Measurements from ENCODE around the gene FNDC8. TPM values are rescaled to one million over a fixed set of nuclear protein-coding genes. Genes with fewer than 3 reads are reported as not detected.

FNDC8 gene
- total RNA-seq, 4 donors from 2014 or later = not detected

- 89 to 96% methylated on average over 6 of the region's 6 CpGs for WGBS, 2 donors
Observed at GRCh38 chr17:35135322-35135721, 13.9 kb downstream of the FNDC8 start.

GRCh38 chr17:35138218-35138617 lies 16.8 kb downstream of the FNDC8 start:
- Histone ChIP-seq H3K27ac (no peak overlapping the region), H3K4me1 (peaks cover 0 to 21% (median 9%) of the 10 kb centered on the region in 4 donors), H3K4me3 (no peak overlapping the region), H3K9me3 (no peaks in the 10 kb centered on the region), H3K36me3 (peaks cover 3 to 68% (median 14%) of the 10 kb centered on the region in 3 donors), H3K27me3 (no peaks in the 10 kb centered on the region)
- TF ChIP-seq POLR2A (IDR thresholded peaks at IDR 0.05) (no peak), EP300 (IDR thresholded peaks at IDR 0.05) (no peak)
- TF ChIP-seq, protein P1, sequence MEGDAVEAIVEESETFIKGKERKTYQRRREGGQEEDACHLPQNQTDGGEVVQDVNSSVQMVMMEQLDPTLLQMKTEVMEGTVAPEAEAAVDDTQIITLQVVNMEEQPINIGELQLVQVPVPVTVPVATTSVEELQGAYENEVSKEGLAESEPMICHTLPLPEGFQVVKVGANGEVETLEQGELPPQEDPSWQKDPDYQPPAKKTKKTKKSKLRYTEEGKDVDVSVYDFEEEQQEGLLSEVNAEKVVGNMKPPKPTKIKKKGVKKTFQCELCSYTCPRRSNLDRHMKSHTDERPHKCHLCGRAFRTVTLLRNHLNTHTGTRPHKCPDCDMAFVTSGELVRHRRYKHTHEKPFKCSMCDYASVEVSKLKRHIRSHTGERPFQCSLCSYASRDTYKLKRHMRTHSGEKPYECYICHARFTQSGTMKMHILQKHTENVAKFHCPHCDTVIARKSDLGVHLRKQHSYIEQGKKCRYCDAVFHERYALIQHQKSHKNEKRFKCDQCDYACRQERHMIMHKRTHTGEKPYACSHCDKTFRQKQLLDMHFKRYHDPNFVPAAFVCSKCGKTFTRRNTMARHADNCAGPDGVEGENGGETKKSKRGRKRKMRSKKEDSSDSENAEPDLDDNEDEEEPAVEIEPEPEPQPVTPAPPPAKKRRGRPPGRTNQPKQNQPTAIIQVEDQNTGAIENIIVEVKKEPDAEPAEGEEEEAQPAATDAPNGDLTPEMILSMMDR (IDR thresholded peaks at IDR 0.05) = no peak
- DNase-seq (ENCODE audit: low spot score in 2 of 2) = no peak
- WGBS, 2 donors = 95% methylated on average over 6 of the region's 6 CpGs

More at GRCh38 chr17:35135322-35135721, 13.9 kb downstream of the FNDC8 start:
- Histone ChIP-seq H3K36me3 (peaks cover 3 to 96% (median 14%) of the 10 kb centered on the region in 3 donors), H3K9me3 (no peaks in the 10 kb centered on the region), H3K4me1 (peaks cover 0 to 3% (median under 1%) of the 10 kb centered on the region in 4 donors), H3K4me3 (no peak overlapping the region), H3K27me3 (no peaks in the 10 kb centered on the region), H3K27ac (no peak overlapping the region)
- no peak for DNase-seq (ENCODE audit: low spot score in 2 of 2)
- no peak for TF ChIP-seq EP300 (IDR thresholded peaks at IDR 0.05)
- TF ChIP-seq POLR2A (IDR thresholded peaks at IDR 0.05) = no peak
- TF ChIP-seq, protein P1 (IDR thresholded peaks at IDR 0.05) = no peak

- Histone ChIP-seq H3K4me3 (peak within 1 kb of the TSS; percentile 70 to 93 (median 76)), H3K4me1 (peaks cover 0 to 21% (median 9%) of the 10 kb centered on the region in 4 donors), H3K27me3 (no peaks in the 10 kb centered on the region), H3K36me3 (peaks cover 2 to 31% (median 8%) of the 10 kb centered on the region in 3 donors), H3K9me3 (no peaks in the 10 kb centered on the region), H3K27ac (peak within 1 kb of the TSS in 1 of 4 donors; percentile 42)
- WGBS, 2 donors = 0 to 1% methylated on average over 15 to 29 of the region's 65 CpGs
- peak; percentile 35 to 62 for DNase-seq (ENCODE audit: low spot score in 2 of 2)
- TF ChIP-seq POLR2A (IDR thresholded peaks at IDR 0.05) (no peak), EP300 (IDR thresholded peaks at IDR 0.05) (peak; percentile 45 to 69)
- TF ChIP-seq, protein P1 (IDR thresholded peaks at IDR 0.05) = peak; percentile 85 to 99 (median 93)
Observed at GRCh38 chr17:35141681-35142466, 20.5 kb downstream of the FNDC8 start, which contains the start of gene NLE1. Gene NLE1, minus strand, starts transcription at chr17:35142303. Its CDS starts 28 bp downstream, at chr17:35142275.

DNA sequence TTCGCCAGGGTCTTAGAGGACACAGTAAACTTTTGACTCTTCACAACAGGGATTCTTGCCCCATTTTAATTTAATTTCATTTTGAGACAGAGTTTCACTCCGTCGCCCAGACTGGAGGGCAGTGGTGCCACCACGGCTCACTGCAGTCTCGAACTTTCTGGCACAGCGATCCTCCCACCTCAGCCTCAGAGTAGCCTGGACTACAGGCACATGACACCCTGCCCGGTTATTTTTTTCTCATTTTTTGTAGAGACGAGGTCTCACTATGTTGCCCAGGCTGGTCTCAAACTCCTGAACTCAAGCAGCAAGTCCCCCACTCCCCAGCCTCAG lies 21.0 kb downstream of the FNDC8 start:
- DNase-seq (ENCODE audit: low spot score in 2 of 2) = no peak
- no peaks in the 10 kb centered on the region for H3K27me3 ChIP-seq
- H3K4me1 ChIP-seq = peaks cover 0 to 21% (median 9%) of the 10 kb centered on the region in 4 donors
- WGBS, 2 donors = 63 to 67% methylated on average over 8 of the region's 8 CpGs
- peak overlapping the region; percentile 70 to 93 (median 76) for H3K4me3 ChIP-seq
- TF ChIP-seq EP300 (IDR thresholded peaks at IDR 0.05) (no peak), POLR2A (IDR thresholded peaks at IDR 0.05) (no peak)
- TF ChIP-seq, protein P1 (IDR thresholded peaks at IDR 0.05) = peak in 1 of 5 experiments; percentile 6
- H3K27ac ChIP-seq = peak overlapping the region in 1 of 4 donors; percentile 42
- H3K9me3 ChIP-seq = no peaks in the 10 kb centered on the region
- H3K36me3 ChIP-seq = peaks cover 0 to 25% (median 2%) of the 10 kb centered on the region in 3 donors

GRCh38 chr17:35144840-35145239 lies 23.4 kb downstream of the FNDC8 start:
- 73 to 83% methylated on average over 4 of the region's 4 CpGs for WGBS, 2 donors
- H3K27ac ChIP-seq = no peak overlapping the region
- TF ChIP-seq EP300 (IDR thresholded peaks at IDR 0.05) (no peak), POLR2A (IDR thresholded peaks at IDR 0.05) (no peak)
- TF ChIP-seq, protein P1 (IDR thresholded peaks at IDR 0.05) = no peak
- no peak overlapping the region for H3K4me3 ChIP-seq
- H3K4me1 ChIP-seq = peaks cover 0 to 21% (median 9%) of the 10 kb centered on the region in 4 donors
- no peaks in the 10 kb centered on the region for H3K27me3 ChIP-seq
- no peak for DNase-seq (ENCODE audit: low spot score in 2 of 2)
- peaks cover 0 to 1% (median 0%) of the 10 kb centered on the region in 3 donors for H3K36me3 ChIP-seq
- no peaks in the 10 kb centered on the region for H3K9me3 ChIP-seq

Measured in tibial nerve (tissue), 4 donors.